Activated naive CD8-positive, alpha-beta T cell treated with anti-CD3 and anti-CD28 coated beads for 36 hours (primary cell): Measurements from ENCODE around the gene E2F7. TPM values are rescaled to one million over a fixed set of nuclear protein-coding genes. Genes with fewer than 3 reads are reported as not detected.

Experiments used
- total RNA-seq, 2 experiments: library from RNA; stranded (reverse); gene quantifications; one replicate each; pipeline ENCODE4 v1.2.3, GENCODE V29; 2021

E2F7 gene
- total RNA-seq, 2 experiments from 2014 or later: 6.3 to 6.9 TPM

Other genes with a start within 250 kb of the E2F7 start
- gene CSRP2, start 186.6 kb downstream of the E2F7 start, total RNA-seq: under 1 TPM; 0.76 to 0.78 TPM